ENCODE results near the gene VAMP8.

DNA sequence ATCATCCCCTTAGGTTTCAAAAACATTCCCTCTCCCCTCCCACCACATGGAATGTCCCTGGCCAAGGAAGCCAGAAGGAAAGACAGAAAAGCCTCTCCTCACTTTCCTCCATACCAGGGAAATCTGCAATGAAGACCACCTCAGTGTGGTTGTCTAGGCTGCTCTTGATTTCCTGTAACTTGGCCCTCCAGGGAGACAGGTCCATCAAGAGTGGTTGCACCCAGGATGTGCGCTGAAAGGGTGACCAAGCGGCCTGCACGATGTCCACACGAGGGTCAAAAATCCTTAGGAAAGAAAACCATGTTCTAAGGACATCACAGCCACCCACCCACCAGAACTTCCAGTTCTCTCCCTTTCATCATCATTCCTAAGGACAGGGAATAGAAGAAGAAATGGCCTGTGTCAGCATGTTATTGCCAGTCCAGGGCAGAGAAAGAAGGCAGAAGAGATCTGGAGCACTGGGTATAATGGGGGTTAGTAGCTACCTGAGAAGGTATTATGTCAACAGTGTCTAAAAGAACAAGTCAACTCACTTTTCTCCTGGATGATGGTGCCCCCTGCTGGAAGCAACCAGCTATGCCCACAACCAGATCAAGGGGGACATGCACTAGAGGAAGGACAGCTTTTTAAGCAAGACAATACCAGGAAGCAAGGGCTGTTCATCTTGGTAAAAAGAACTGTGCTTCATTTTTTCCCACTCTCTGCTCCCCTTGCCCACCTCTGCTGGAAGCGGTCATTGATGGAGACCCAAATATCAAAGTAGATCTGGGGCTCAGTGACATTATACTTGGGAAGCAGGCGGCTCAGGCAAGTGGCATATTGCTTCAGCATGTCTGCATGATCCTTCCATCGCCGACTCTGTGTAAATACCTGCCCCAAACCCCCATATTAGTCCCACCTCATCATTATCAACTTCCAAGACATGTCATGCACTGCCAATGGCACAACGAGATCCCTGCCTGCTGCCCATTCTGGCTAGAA, 25.4 kb upstream of the VAMP8 start:
- TF ChIP-seq SMAD3 (CRISPR knock-in tag; IDR thresholded peaks at IDR 0.05; ENCODE audit: borderline replicate concordance): no peak
- TF ChIP-seq, protein P1, sequence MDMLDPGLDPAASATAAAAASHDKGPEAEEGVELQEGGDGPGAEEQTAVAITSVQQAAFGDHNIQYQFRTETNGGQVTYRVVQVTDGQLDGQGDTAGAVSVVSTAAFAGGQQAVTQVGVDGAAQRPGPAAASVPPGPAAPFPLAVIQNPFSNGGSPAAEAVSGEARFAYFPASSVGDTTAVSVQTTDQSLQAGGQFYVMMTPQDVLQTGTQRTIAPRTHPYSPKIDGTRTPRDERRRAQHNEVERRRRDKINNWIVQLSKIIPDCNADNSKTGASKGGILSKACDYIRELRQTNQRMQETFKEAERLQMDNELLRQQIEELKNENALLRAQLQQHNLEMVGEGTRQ (CRISPR knock-in tag; IDR thresholded peaks at IDR 0.05): no peak
- no peak for TF ChIP-seq JUN (CRISPR knock-in tag; IDR thresholded peaks at IDR 0.05)
- TF ChIP-seq, protein P2, sequence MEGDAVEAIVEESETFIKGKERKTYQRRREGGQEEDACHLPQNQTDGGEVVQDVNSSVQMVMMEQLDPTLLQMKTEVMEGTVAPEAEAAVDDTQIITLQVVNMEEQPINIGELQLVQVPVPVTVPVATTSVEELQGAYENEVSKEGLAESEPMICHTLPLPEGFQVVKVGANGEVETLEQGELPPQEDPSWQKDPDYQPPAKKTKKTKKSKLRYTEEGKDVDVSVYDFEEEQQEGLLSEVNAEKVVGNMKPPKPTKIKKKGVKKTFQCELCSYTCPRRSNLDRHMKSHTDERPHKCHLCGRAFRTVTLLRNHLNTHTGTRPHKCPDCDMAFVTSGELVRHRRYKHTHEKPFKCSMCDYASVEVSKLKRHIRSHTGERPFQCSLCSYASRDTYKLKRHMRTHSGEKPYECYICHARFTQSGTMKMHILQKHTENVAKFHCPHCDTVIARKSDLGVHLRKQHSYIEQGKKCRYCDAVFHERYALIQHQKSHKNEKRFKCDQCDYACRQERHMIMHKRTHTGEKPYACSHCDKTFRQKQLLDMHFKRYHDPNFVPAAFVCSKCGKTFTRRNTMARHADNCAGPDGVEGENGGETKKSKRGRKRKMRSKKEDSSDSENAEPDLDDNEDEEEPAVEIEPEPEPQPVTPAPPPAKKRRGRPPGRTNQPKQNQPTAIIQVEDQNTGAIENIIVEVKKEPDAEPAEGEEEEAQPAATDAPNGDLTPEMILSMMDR (IDR thresholded peaks at IDR 0.05): peak; percentile 88
- TF ChIP-seq TCF7 (CRISPR knock-in tag; IDR thresholded peaks at IDR 0.05; ENCODE audit: low read depth): no peak
- TF ChIP-seq NFYB (CRISPR knock-in tag; conservative IDR thresholded peaks at IDR 0.05; ENCODE audit: low read depth): no peak
- no peak for TF ChIP-seq NFE2L1 (CRISPR knock-in tag; IDR thresholded peaks at IDR 0.05)
- TF ChIP-seq, protein P3, sequence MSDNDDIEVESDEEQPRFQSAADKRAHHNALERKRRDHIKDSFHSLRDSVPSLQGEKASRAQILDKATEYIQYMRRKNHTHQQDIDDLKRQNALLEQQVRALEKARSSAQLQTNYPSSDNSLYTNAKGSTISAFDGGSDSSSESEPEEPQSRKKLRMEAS (CRISPR knock-in tag; IDR thresholded peaks at IDR 0.05): no peak
- TF ChIP-seq, protein P4, sequence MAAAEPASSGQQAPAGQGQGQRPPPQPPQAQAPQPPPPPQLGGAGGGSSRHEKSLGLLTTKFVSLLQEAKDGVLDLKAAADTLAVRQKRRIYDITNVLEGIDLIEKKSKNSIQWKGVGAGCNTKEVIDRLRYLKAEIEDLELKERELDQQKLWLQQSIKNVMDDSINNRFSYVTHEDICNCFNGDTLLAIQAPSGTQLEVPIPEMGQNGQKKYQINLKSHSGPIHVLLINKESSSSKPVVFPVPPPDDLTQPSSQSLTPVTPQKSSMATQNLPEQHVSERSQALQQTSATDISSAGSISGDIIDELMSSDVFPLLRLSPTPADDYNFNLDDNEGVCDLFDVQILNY (CRISPR knock-in tag; IDR thresholded peaks at IDR 0.05): no peak
- TF ChIP-seq, protein P5, sequence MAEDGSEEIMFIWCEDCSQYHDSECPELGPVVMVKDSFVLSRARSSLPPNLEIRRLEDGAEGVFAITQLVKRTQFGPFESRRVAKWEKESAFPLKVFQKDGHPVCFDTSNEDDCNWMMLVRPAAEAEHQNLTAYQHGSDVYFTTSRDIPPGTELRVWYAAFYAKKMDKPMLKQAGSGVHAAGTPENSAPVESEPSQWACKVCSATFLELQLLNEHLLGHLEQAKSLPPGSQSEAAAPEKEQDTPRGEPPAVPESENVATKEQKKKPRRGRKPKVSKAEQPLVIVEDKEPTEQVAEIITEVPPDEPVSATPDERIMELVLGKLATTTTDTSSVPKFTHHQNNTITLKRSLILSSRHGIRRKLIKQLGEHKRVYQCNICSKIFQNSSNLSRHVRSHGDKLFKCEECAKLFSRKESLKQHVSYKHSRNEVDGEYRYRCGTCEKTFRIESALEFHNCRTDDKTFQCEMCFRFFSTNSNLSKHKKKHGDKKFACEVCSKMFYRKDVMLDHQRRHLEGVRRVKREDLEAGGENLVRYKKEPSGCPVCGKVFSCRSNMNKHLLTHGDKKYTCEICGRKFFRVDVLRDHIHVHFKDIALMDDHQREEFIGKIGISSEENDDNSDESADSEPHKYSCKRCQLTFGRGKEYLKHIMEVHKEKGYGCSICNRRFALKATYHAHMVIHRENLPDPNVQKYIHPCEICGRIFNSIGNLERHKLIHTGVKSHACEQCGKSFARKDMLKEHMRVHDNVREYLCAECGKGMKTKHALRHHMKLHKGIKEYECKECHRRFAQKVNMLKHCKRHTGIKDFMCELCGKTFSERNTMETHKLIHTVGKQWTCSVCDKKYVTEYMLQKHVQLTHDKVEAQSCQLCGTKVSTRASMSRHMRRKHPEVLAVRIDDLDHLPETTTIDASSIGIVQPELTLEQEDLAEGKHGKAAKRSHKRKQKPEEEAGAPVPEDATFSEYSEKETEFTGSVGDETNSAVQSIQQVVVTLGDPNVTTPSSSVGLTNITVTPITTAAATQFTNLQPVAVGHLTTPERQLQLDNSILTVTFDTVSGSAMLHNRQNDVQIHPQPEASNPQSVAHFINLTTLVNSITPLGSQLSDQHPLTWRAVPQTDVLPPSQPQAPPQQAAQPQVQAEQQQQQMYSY (CRISPR knock-in tag; IDR thresholded peaks at IDR 0.05): no peak
- TF ChIP-seq, protein P6, sequence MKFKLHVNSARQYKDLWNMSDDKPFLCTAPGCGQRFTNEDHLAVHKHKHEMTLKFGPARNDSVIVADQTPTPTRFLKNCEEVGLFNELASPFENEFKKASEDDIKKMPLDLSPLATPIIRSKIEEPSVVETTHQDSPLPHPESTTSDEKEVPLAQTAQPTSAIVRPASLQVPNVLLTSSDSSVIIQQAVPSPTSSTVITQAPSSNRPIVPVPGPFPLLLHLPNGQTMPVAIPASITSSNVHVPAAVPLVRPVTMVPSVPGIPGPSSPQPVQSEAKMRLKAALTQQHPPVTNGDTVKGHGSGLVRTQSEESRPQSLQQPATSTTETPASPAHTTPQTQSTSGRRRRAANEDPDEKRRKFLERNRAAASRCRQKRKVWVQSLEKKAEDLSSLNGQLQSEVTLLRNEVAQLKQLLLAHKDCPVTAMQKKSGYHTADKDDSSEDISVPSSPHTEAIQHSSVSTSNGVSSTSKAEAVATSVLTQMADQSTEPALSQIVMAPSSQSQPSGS (CRISPR knock-in tag; IDR thresholded peaks at IDR 0.05; ENCODE audit: borderline replicate concordance, low read depth): no peak
- TF ChIP-seq, protein P7, sequence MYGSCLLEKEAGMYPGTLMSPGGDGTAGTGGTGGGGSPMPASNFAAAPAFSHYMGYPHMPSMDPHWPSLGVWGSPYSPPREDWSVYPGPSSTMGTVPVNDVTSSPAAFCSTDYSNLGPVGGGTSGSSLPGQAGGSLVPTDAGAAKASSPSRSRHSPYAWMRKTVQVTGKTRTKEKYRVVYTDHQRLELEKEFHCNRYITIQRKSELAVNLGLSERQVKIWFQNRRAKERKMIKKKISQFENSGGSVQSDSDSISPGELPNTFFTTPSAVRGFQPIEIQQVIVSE (CRISPR knock-in tag; IDR thresholded peaks at IDR 0.05; ENCODE audit: borderline replicate concordance): no peak
- TF ChIP-seq, protein P8, sequence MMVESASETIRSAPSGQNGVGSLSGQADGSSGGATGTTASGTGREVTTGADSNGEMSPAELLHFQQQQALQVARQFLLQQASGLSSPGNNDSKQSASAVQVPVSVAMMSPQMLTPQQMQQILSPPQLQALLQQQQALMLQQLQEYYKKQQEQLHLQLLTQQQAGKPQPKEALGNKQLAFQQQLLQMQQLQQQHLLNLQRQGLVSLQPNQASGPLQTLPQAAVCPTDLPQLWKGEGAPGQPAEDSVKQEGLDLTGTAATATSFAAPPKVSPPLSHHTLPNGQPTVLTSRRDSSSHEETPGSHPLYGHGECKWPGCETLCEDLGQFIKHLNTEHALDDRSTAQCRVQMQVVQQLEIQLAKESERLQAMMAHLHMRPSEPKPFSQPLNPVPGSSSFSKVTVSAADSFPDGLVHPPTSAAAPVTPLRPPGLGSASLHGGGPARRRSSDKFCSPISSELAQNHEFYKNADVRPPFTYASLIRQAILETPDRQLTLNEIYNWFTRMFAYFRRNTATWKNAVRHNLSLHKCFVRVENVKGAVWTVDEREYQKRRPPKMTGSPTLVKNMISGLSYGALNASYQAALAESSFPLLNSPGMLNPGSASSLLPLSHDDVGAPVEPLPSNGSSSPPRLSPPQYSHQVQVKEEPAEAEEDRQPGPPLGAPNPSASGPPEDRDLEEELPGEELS (CRISPR knock-in tag; IDR thresholded peaks at IDR 0.05): no peak
